HG03378 (cell line): ENCODE measurements around the gene IRX4.

Source experiments
- ATAC-seq: cut with Tn5 transposase; IDR thresholded peaks from one replicate; pipeline ENCODE4 v1.9.1; 2021; ENCODE audit warnings: mild to moderate bottlenecking, moderate library complexity; ENCODE audit not compliant: unreplicated experiment

The IRX4 gene

DNA sequence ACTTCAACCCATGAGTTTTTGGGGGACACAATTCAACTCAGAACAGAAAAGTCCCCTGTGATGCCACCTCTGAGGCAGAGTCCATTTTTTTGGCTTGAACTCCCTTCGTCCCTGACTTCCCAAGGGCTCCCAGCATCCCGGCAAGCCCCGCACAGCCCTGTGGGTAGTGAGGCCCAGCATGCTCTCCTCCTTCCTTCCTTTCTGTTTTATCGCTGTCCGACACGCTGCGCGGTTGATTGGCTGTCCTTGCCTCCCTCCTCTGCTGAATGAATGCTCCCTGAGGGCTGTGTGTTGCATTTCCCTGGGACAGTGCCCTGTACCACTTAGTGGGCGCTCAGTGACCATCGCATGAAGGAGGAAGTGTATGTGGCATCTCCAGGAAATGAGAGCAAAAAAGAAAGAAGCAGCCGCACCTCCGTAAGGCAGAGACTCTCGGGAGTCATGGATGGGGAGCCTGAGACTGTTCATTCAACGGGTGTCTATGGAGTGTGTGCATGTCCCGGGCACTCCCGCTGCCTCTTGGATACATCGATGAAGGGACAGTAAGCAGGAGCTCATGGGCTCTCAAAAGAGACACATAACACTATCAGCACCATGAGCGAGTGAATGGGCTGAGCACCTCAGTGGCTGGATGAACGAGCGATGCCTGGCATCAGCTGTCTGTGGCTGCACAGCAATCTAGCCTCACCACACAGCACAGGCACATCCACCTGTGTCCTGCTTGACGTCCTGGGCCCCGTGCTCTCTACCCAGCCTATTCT lies 10.1 kb upstream of the IRX4 start:
- no peak for ATAC-seq

DNA sequence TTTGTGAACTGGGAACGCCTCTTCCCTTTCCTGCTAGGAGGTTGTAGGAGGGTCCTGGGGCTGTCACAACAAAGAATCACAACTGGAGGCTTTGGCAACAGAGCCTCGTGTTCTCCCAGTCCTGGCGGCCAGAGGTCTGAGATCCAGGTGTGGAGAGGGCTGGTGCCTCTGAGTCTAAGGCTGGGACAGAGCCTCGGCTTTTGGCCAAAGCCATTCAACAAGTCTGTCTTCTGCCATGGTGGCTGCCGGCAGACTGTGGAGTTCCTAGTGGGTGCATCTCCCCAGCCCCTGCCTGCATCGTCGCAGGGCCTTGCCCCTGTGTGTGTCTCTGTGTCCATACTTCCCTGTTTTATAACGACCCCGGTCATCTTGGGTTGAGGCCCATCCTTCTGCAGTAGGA lies 9.5 kb upstream of the IRX4 start:
- no peak for ATAC-seq

DNA sequence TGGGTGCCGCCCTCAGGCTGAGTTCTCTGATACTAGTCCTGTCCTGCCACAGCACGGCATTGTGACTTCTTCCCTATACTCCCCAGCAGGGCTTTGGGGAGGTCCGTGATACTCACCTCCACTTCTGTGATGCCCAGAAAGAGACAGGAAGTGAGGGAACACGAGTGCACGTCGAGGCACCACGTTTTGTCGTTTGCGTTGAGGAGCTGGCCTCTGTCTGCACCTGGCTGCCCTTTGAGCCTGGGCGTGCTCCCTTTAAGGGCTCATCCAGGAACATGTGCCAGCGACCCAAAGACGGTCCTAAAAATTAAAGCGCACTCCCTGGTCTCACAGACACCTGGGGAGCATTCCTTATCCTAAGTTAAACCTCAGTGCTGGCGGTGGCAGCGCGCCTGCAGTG lies 8.7 kb upstream of the IRX4 start:
- ATAC-seq, result no peak

DNA sequence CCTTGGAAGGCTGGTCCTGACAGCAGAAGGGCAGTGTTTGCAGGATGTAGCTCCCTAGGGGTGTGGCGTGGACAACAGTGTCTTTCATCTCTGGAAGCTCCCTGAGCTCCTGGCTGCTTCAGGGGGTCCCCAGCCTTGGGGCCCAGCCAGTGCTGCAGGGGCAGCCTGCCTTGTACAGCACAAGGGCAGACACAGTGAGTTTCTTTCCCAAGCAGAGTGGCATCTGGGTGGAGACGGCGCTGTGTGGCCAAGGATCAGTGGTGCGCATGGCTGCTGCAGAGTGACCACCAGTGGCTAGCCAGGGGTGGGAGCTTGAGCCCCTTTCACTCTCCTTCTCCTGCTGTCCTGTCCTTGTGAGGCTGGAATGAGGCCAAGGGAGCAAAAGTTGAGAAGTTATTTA lies 7.6 kb upstream of the IRX4 start:
- ATAC-seq, result no peak

DNA sequence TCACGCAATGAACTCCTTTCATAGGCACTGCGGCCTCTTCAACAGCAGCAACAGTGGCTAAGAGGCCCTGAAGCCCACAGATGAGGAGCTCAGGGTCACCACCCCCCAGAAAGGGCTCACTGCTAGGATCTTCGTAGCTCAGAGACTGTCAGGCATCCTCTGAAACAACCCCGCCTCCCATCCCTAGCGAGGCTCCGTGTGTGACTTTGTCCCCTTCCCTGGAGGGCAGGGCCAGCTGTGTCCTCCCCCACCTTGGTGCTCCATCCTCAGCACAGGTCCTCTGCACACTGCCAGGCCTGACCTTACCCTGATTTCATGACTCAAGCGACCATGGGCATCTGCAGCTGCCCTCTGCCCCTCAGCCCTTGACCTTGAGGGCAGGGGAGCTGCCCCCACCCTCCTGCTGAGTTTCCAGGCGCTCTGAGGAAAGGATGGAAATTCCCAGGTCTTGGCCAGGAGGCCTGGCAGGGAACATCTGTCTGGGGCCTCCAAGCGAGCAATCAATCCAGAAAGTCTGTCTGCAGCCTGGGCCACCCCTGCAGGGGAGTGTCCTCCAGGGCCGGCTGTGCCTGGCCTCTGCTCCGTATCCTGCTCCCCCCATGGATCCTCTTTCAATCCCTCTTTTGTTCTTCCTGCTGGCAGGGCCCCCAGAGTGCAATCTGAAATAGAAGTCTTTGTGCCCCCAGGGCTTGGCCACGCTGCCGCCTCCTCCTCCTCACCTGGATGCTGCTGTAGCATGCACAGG lies 6.8 kb upstream of the IRX4 start:
- ATAC-seq, result no peak

DNA sequence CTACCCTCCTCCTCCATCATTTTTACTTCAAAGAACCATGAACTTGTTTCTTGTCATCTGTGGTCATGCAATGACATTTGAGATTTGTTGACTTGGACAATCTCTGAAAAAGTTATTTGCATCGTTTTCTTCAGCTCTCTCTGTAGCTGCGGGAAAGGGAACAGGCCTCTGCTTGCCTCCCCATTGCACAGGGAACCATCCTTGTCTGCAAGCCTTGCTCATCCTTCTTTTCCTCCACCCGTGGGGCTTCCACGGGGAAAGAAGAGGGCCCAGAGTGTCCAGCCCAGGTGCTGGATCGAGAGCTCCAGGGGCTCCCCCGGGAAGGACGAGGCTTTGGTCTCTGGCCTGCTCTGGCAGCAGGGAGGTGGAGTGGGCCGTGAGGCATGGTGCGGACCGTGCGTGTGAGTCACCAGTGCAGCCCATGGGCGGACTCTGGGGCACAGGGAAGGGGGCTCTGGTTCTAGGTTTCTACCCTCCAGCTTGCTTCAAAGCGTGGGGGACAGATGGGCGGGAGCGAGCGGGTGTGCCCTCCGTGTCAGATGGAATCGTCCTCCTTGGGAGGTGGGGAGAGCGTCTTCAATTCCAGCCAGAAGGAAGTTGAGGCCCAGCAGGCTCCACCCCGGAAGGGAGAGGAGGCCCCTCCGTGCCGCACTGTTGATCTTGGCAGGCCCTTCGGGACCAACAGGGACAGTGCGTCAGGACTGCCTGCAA lies 6.0 kb upstream of the IRX4 start:
- no peak for ATAC-seq

DNA sequence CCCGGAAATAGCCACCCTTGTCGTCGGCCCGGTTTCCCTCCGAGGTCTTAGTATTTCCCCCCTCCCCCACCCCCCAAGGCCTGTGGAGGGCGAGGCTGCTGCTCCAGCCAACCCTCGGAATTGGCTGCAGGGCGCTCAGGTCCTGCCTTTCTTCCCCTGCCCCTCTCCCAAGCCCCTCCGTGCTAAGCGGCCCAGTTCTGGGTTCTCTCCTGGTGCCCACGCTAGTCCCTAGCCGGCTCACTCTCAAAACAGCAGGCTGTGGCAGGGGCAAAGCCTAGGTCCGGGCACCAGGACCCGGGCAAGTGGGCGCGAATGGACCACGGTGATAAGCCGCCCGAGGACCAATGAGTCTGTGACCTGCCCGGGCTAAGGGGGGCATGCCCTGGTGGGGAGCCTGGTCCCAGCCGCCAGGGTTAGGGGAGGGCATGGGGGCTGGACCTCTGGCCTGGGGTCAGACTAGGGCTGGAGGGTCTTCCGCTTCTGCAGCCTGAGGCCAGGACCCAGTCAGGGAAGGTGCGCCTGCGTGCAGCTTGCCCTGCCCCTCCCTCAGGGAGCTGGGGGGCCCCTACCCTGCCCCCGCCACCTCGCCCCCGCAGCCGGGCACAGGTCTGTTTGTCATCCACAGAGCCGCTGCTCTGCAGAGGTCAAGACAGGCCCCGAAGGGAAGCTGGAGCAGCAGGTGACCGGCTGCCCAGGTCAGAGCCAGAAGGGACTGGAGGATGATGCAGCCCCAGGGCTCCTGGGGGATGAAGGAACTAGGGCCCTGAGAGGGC lies 5.0 kb upstream of the IRX4 start:
- no peak for ATAC-seq

DNA sequence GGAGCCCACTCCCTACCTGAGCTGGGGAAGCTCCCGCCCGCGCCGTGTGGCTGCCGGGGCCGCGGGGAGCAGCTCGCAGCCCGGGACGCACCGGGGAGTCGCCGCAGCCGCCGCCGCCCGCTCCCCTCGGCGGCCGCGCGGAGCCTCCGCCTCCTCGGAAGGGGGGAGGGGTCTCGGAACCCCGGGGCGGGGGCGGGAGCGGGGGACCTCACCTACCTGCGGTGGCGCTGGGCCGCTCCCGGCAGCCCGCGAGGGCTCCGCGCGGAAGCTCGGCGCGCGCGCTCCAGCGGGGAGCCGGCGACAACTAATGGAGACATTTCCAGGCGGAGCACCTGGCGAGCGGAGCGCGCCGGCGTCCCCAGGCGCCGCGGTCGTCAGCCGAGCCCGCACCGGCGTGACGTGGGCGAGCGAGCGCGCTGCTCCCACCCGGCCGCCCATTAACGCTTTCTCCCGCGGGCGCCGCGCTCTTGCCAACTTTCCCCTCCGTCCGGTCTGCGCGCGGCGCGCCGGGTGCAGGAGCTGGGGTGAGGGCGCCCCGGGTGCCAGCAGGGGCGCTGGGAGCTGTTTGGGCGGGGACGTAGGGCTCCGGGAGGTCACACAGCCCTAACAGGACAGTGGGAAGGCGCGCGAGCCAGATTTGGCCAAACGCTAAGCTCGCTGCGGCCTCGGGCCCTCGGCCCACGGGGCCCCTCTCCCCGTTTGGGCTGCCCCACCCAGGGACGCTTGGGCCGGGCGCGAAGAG lies 4.3 kb upstream of the IRX4 start:
- ATAC-seq, result no peak

DNA sequence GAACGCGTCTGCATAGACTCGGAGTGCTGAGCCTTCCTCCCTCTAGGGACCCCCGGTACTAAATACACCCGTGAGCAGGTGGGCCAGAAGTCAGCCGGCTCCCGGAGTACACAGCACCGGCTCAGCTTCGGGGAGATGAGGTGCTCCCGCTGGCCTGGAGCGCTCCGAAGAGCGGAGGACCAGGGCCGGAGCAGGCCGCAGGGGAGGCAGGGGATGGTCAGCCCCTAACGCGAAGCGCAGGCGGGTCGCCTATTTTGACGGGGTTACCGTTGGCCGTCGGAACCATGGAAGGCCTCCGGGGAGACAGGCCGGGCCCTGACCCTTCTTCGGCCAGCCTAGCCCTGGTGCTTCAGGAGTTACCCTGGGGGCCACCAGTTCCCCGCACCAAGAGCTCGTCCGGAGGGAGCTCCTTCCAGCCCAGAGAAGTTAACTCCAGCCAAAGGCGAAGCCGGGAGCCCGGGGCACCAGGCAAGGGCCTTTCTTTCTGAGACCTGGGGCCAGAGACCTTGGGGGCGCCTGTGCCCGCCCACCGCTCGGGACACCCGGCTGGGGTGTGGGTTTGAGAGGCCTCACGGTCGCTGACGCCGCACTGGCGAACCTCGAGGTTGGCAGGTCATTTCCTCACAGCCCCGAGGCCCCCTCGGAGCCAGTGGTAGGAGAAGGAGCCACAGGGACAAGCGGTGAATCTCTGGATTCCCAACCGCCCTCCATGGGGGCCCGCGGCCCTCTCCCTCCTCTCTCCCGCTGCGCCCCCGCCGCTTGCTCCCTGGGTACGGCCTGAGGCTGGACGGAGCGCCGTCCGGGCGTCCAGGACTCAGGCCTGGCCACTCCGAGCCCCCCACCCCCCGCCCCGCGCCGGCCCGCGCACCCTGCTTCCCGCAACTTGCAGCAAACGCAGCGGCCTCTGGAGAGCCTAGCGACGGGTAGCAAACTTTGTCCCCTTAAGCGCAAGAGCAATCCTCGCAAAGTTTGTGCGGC lies 3.4 kb upstream of the IRX4 start:
- ATAC-seq, result no peak

DNA sequence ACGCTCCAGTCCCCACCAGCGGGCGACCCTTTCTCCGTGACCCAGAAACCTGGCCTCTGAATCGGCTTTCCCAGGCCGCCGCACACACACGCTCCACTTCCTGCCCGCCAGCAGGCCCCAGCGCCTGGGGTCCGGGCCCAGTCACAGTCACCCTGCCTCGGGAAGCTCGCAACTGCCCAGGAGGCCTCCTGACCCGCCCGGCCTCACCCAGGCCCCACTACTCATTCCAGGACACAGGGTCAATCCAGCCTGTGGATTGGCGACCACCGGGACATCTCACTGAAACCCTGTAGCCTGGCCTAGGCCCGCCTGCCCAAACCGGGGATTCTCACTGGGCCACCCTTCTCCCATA lies 2.7 kb upstream of the IRX4 start:
- ATAC-seq, result no peak

DNA sequence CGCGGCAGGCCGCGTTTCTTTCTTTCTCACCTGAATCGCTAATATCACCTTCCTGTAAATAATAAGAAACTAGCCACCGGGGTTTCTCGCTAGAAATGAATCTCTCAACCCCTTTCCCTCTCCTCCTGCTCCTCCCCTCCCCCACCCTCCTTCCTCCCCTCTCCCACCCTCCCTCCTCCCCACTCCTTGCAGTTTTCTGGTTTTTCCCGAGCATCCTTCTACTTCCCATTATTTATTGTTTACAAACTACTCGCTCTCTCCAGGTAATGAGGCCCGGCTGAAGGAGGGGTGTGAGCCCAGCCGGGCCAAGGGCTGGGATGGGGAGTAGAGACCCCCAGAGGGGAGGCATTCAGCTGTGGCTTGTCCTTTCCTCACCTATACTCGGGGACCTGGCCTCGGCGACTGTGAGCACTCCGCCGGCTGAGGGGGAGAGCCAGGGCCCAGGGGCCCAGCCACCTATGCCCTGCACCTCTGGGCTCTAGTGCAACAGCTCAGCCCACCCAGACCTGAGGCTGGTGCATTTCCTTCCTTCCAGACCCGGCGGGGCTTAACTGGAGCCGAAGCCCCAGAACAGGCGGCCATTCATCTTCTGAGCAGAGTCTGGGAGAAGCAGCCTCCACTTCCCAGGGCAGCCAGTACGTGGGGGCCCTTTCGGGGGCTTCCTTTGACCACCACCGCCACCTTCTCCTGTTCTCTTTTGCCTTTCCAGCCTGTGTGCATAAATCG lies 2.1 kb upstream of the IRX4 start:
- no peak for ATAC-seq

DNA sequence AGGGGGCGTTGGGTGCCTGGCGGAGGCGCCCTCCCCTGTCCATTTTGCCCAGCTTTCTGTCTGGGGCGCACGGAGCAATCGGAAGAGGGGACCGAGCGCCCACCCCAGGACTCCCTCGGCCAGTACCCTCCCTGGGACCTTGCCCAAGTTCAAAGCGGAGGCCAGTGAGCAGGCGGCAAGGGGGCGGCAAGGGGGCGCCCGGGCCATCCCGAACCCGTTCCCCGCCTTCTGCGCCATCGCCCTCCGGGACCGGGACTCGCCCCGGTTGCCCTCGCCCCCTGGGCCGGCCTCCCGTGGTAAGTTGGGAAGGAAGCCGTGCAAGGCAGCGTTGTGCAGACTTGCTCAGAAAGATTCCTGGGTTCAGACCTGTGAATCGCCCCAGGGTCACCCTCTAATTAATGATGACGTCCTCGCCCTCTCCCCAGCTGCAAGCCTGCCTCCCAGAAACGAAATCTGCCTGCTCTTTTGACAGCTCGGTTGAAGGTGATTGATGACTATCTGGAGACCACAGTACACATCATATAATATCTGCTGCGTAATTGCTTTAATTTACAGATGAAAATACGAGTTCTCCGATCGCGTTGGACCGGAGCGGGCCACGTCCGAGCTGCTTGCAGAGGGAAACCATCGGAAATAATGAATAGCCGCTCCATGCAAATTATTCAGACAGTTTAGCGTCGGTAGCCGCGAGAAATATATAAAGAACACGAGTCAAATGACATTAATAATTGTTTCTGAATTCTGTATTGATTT lies 1.4 kb upstream of the IRX4 start:
- ATAC-seq, result no peak

DNA sequence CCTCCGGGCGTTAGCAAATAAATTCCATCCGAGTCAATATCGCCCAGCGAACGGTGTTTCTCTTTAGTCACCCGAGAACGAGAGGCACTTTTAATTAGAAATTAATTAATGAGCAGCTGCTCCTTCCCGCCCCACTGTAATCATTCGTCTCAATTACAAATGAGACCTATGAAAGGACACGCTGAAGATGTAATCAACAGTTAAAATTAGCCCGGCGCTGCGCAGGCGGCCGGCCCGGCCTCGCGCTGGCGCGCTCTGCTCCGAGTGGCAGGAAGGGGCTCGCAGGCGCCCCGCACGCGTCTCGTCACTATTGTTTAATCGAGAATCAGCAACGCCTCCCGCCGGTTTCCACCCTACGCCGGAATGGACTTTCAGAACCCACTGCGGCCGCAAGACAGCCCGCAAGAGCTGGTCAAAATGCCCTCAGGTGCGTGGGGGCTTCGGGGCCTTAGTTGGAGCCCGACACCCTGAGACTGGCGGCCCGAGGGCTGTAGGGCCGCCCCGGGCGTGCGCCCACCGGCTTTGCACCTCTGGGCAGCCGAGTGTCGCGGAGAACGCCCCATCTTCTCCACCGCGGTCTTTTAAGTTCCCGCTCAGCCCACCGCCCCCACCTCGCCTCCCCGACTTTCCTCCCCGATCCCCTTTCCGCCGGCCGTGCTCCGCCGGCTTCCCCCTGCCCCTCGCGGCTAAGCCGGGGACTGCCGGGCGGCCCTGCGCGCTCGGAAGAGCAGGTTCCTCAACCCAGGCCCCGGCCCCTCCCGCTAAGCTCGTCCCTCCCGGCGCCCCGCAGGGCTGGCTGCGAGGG lies 597 bp upstream of the IRX4 start:
- ATAC-seq, result no peak

DNA sequence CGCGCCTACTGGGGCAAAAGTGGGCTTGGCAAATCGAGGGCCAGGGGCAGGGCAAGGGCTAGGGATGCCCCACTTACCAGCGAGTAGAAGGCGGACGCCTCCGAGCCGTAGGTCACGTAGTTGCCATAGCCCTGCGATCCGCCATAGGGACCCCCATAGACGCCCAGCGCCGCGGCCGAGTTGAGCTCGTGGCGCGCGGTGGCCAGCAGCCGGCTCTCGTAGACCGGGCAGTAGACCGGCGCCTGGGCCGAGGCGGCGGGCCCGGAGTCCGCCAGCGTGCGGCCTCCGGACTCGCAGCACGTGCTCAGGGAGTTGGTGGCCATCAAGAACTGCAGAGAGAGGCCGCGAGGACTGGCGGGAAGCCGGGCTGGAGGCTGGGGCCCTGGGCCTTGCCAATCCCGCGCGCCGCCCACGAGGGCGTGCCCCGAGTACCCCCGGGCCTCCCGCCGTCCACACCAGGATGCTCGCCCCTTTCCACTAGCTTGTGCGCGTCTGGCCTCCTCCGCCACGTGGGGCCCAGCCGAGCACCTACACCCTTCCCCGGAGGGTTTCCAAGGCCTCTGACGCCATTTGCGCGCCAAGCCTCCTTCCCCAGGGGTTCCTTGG lies 891 bp downstream of the IRX4 start:
- ATAC-seq, result no peak

DNA sequence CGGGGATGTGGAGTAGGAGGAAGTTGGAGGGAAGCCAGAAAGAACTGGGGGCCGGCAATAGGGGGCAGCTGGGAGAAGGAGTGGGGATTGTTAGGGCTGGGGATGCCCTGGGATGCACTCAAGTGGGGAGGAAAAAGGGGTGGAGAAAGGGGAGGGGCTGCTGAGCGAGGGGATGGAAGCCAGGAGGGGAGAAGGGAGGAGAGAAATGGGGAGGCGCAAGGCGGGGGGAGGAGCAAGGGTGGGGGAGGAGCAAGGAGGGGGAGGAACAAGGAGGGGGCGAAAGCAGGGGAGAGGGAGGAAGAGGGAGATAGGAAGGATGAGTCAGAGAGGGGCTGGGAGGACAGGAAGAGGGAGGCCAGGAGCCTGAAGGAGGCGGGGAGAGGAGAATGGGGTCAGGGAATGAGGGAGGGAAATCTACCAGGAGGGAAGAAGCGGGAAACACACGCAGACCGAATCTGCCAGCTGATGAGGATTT lies 1.6 kb downstream of the IRX4 start:
- ATAC-seq, result no peak

DNA sequence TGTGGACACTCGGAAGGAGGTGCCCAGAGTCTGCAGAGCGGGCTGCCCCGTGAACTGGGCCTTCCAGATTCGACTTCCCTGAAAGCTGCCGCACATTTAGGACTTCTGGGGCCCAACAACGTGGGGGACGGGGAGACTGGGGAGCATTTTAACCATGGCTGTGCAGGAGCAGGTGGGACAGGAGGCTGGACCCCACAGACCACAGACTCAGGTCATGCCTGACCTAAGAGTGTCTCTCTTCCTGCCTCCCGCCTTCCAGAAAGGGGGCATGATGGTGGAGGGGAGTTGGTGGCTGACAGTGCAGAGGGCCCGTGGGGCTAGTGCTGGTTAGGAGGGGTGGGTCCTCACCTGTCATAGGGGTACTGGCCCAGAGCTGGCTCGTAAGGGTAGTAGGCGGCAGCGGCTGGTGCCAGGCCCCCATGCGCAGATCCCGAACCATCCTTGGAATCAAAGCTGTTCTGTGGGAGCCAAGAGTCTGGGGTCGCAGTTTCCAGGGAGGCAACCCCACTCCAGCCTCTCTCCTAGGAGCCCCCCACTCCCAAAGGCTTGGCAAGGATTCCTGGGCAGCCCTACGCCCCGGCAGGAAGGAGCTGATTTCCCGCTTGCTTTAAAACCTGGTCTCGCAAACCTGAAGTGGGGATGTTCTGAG lies 2.2 kb downstream of the IRX4 start:
- ATAC-seq, result no peak
